GM18909 (cell line): ENCODE data around the gene SLC22A31.

Experiments
- ATAC-seq: cut with Tn5 transposase; IDR thresholded peaks from one replicate; pipeline ENCODE4 v1.9.1; 2021; ENCODE audit warnings: mild to moderate bottlenecking; ENCODE audit not compliant: unreplicated experiment, poor library complexity

Gene SLC22A31

GRCh38 chr16:89183975-89184676 is 16.2 kb downstream of the SLC22A31 start:
- ATAC-seq = no peak

GRCh38 chr16:89183463-89183862 is 16.9 kb downstream of the SLC22A31 start:
- no peak for ATAC-seq

GRCh38 chr16:89179656-89180315 is 20.6 kb downstream of the SLC22A31 start:
- ATAC-seq = no peak

- ATAC-seq = no peak
Measured at GRCh38 chr16:89179148-89179484, 21.2 kb downstream of the SLC22A31 start.

- ATAC-seq = no peak
Measured at GRCh38 chr16:89178453-89179147, 21.7 kb downstream of the SLC22A31 start.

GRCh38 chr16:89177501-89177900 is 22.8 kb downstream of the SLC22A31 start:
- ATAC-seq = no peak

- ATAC-seq = no peak
Measured at GRCh38 chr16:89176717-89177116, 23.6 kb downstream of the SLC22A31 start.

GRCh38 chr16:89176147-89176690 is 24.1 kb downstream of the SLC22A31 start:
- ATAC-seq = no peak

GRCh38 chr16:89175280-89176146 is 24.8 kb downstream of the SLC22A31 start:
- ATAC-seq = no peak

GRCh38 chr16:89174877-89175276 is 25.5 kb downstream of the SLC22A31 start:
- no peak for ATAC-seq

GRCh38 chr16:89174055-89174827 is 26.1 kb downstream of the SLC22A31 start:
- no peak for ATAC-seq

- ATAC-seq = no peak
Measured at GRCh38 chr16:89173174-89173921, 27.0 kb downstream of the SLC22A31 start.

- no peak for ATAC-seq
Measured at GRCh38 chr16:89172528-89173173, 27.7 kb downstream of the SLC22A31 start.

- ATAC-seq = no peak
Measured at GRCh38 chr16:89172171-89172527, 28.2 kb downstream of the SLC22A31 start.

- peak; percentile 86 for ATAC-seq
Measured at GRCh38 chr16:89171216-89172170, 28.8 kb downstream of the SLC22A31 start, which contains the start of gene CDH15. TSS of gene CDH15 (plus strand) at chr16:89171748. CDS start at chr16:89171832, 84 bp downstream.

GRCh38 chr16:89170346-89171215 is 29.8 kb downstream of the SLC22A31 start:
- no peak for ATAC-seq
